H1 (cell line): ENCODE data around the gene OXA1L. TPM values are rescaled to one million over a fixed set of nuclear protein-coding genes. Genes with fewer than 3 reads are reported as not detected.
A peak's percentile ranks its signal among the peaks of the same experiment; 100 is the strongest.

Source experiments
- ASH2L ChIP-seq: fragments of 200-600, 300-600 bp; sonication (generic); IDR thresholded peaks from one replicate; pipeline ENCODE4 v1.7.1; 2017; ENCODE audit warnings: low read length
- BRCA1 ChIP-seq: IDR thresholded peaks from 2 replicates; pipeline ENCODE4 v1.6.1; 2012; ENCODE audit warnings: low read depth, low read length, improper control_type of control experiment
- CHD1 ChIP-seq: IDR thresholded peaks from 2 replicates; pipeline ENCODE4 v1.6.1; 2012; ENCODE audit warnings: low read depth, low read length, improper control_type of control experiment
- CTBP2 ChIP-seq: IDR thresholded peaks from 2 replicates; pipeline ENCODE4 v1.7.0; 2011; ENCODE audit warnings: borderline replicate concordance, mild to moderate bottlenecking, moderate library complexity, mixed read lengths, low read length; ENCODE audit not compliant: insufficient read depth, insufficient read length
- E2F6 ChIP-seq: IDR thresholded peaks from 2 replicates; pipeline ENCODE4 v1.6.1; 2012; ENCODE audit warnings: inconsistent platforms
- EP300 ChIP-seq, 2 experiments: IDR thresholded peaks; 1 replicate in 1 of 2; 2 replicates in 1 of 2; pipeline ENCODE4 v1.6.1; 2011 to 2012; ENCODE audit warnings: low read depth in 2 of 2, low read length in 2 of 2, mild to moderate bottlenecking in 2 of 2, borderline replicate concordance in 1 of 2, inconsistent platforms in 1 of 2, moderate library complexity in 1 of 2
- GTF2F1 ChIP-seq: IDR thresholded peaks from 2 replicates; pipeline ENCODE4 v1.6.1; 2012; ENCODE audit warnings: low read depth, low read length, improper control_type of control experiment, borderline replicate concordance
- HDAC2 ChIP-seq, 2 experiments: fragments of 300-600 bp in 1 of 2; sonication (generic) in 1 of 2; IDR thresholded peaks; 2 replicates each; pipeline ENCODE4 v1.6.1; 2011 to 2012; ENCODE audit warnings: low read depth in 2 of 2, low read length in 2 of 2, mild to moderate bottlenecking in 2 of 2, moderate library complexity in 2 of 2, borderline replicate concordance in 1 of 2, inconsistent platforms in 1 of 2
- KDM5A ChIP-seq: fragments of 200-600 bp; IDR thresholded peaks from 2 replicates; pipeline ENCODE4 v1.7.1; 2012; ENCODE audit warnings: mild to moderate bottlenecking, low read length, inconsistent platforms, mixed read lengths
- MAX ChIP-seq: IDR thresholded peaks from 2 replicates; pipeline ENCODE4 v1.6.1; 2012; ENCODE audit warnings: inconsistent platforms
- PHF8 ChIP-seq: fragments of 200-600 bp; sonication (generic); conservative IDR thresholded peaks from 2 replicates; pipeline ENCODE4 v1.7.1; 2012; ENCODE audit warnings: low read depth, mild to moderate bottlenecking, inconsistent platforms, low read length, moderate library complexity
- POLR2A ChIP-seq, 2 experiments: IDR thresholded peaks; 1 replicate in 1 of 2; 2 replicates in 1 of 2; pipeline ENCODE4 v1.6.1; 2011; ENCODE audit warnings: low read depth in 2 of 2, low read length in 2 of 2, mild to moderate bottlenecking in 2 of 2; ENCODE audit errors: control extremely low read depth in 1 of 2
- RNF2 ChIP-seq: fragments of 200-900, 300-1000 bp; sonication (generic); IDR thresholded peaks from 2 replicates; pipeline ENCODE4 v1.7.1; 2016; ENCODE audit warnings: borderline replicate concordance, low read depth, mild to moderate bottlenecking, antibody characterized with exemption, low read length; ENCODE audit not compliant: poor library complexity, severe bottlenecking; ENCODE audit errors: missing control alignments
- SIN3A ChIP-seq, 2 experiments: IDR thresholded peaks in 1 of 2; conservative IDR thresholded peaks in 1 of 2; 2 replicates each; pipeline ENCODE4 v1.6.1; 2011 to 2012; ENCODE audit warnings: low read length in 2 of 2, improper control_type of control experiment in 1 of 2, low read depth in 1 of 2, mild to moderate bottlenecking in 1 of 2
- TAF7 ChIP-seq: optimal IDR thresholded peaks from 2 replicates; pipeline ENCODE3; 2011; ENCODE audit warnings: low read depth, mild to moderate bottlenecking, inconsistent platforms, low read length, moderate library complexity, borderline replicate concordance
- TBP ChIP-seq: IDR thresholded peaks from 2 replicates; pipeline ENCODE4 v1.6.1; 2011; ENCODE audit warnings: low read depth, low read length, improper control_type of control experiment
- polyA plus RNA-seq, 7 experiments: library from polyadenylated mRNA; depleted of rRNA in 3 of 7; stranded (reverse) in 5 of 7; unstranded in 2 of 7; fragments of >200 nt in 5 of 7; fragments of 200-250 nt in 2 of 7; gene quantifications; 1 replicate in 5 of 7; 2 replicates in 1 of 7; 4 replicates in 1 of 7; pipeline versions ENCODE4 v1.2.1 to v1.2.3, GENCODE V29; 2011 to 2013; ENCODE audit warnings: missing spikeins in 2 of 7, mixed read lengths in 2 of 7
- total RNA-seq: library from RNA; stranded (reverse); fragmentation: NEBNext Ultra II Directional; extraction: Animal tissue kit (Norgen Biotek cat#: 25700); gene quantifications from 2 replicates; pipeline ENCODE4 v1.2.1, GENCODE V29; 2021

OXA1L gene
- total and polyA plus RNA-seq, 2 of the 8 experiments (the other 6 are each of a cell fraction or from before 2014, with no cell fraction given) = 125 to 199 TPM

GRCh38 chr14:22766457-22767322, at the start of gene OXA1L (continued):
- TF ChIP-seq GTF2F1 (no peak; the same call in 1 of the 2 replicates), EP300 (IDR thresholded peaks at IDR 0.05; ENCODE audit: borderline replicate concordance in 1 of 2, low read depth in 2 of 2, low read length in 2 of 2) (0 out of 3 replicates have a peak, but pooled peaks of 1 of the 2 experiments have one; percentile 13), HDAC2 (IDR thresholded peaks at IDR 0.05; ENCODE audit: borderline replicate concordance in 1 of 2, low read depth in 2 of 2, low read length in 2 of 2) (peak in 1 of 2 experiments; percentile 93; a peak in 2 of 4 replicates), KDM5A (peak; percentile 59), BRCA1 (no peak), TAF7 (peak; percentile 61), RNF2 (no peak), CTBP2 (no peak), MAX (peak; percentile 79), CHD1 (0 out of 2 replicates have a peak, but pooled peaks have one; percentile 73), SIN3A (conservative IDR thresholded peaks at IDR 0.05 in 1 of 2, IDR thresholded peaks at IDR 0.05 in 1 of 2; ENCODE audit: low read depth in 1 of 2, low read length in 2 of 2) (peak in 1 of 2 experiments; percentile 74; a peak in 2 of 4 replicates), ASH2L (peak; percentile 89), PHF8 (peak; percentile 80), TBP (peak; percentile 72), E2F6 (peak; percentile 90), POLR2A (IDR thresholded peaks at IDR 0.05; ENCODE audit: control extremely low read depth in 1 of 2, low read depth in 2 of 2, low read length in 2 of 2) (peak; percentile 50 to 81; a peak in 2 of 3 replicates)
